ENCODE data around the gene KISS1R. TPM values are rescaled to one million over a fixed set of nuclear protein-coding genes. Genes with fewer than 3 reads are reported as not detected.

KISS1R gene
- polyA plus RNA-seq, 2 of the 4 experiments (the other 2 are of a cell fraction) = 0.14 to 0.79 TPM

DNA sequence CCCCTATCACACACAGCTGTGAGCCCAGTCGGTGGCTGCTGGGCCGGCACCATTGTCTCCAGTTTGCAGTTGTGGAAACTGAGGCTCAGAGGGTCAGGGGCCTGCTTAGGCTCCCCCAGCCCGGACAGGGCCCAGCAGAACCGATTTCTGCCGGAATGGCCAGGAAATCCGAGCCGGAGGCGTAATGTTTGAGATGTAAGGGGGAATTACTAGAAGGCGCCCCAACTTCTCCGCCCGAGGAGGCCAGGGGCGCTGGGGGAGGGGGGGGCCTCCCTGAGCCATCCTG lies 962 bp downstream of the KISS1R start:
- H3K9me3 ChIP-seq = no peaks in the 10 kb centered on the region
- peak overlapping the region; percentile 98 for H3K4me2 ChIP-seq
- whole genome bisulfite sequencing (ENCODE audit: missing lambda C conversion rate) = 0% methylated on average over 2 of the region's 12 CpGs
- no peak for ATAC-seq
- no peak for FAIRE-seq
- peak overlapping the region; percentile 63 to 85; a peak in 4 of 6 replicates for H3K27ac ChIP-seq
- CTCF ChIA-PET = interaction anchor here (0.7 to 1.1 kb wide), 3 partner anchors 39 to 148 kb away, joined by 3 to 5 read pairs (median 4); partner anchors contain the start of gene WDR18
- H3K4me3 ChIP-seq = peak overlapping the region; percentile 49; the same call in 2 of the 3 replicates
- H3K4me1 ChIP-seq = peaks cover 14% of the 10 kb centered on the region; the same call in 1 of the 3 replicates
- no peak for TF ChIP-seq HDAC2 (IDR thresholded peaks at IDR 0.05)
- no peak for TF ChIP-seq ZFP36 (IDR thresholded peaks at IDR 0.05; ENCODE audit: borderline replicate concordance, partially characterized antibody)
- TF ChIP-seq ZSCAN20 (CRISPR knock-in tag; IDR thresholded peaks at IDR 0.05) = no peak
- no peak for TF ChIP-seq RARB (CRISPR knock-in tag; IDR thresholded peaks at IDR 0.05)
- no peak for TF ChIP-seq EHMT2 (IDR thresholded peaks at IDR 0.05; ENCODE audit: low read depth)
- TF ChIP-seq NFE2L2 (conservative IDR thresholded peaks at IDR 0.05; ENCODE audit: low read length) = no peak
- TF ChIP-seq, protein P1, sequence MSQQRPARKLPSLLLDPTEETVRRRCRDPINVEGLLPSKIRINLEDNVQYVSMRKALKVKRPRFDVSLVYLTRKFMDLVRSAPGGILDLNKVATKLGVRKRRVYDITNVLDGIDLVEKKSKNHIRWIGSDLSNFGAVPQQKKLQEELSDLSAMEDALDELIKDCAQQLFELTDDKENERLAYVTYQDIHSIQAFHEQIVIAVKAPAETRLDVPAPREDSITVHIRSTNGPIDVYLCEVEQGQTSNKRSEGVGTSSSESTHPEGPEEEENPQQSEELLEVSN (IDR thresholded peaks at IDR 0.05; ENCODE audit: borderline replicate concordance, low read depth) = no peak
- no peak for TF ChIP-seq PHF8 (IDR thresholded peaks at IDR 0.05; ENCODE audit: borderline replicate concordance, low read depth)
- no peak for TF ChIP-seq JUNB (IDR thresholded peaks at IDR 0.05)
- no peak for TF ChIP-seq RFX5 (IDR thresholded peaks at IDR 0.05)
- no peak for TF ChIP-seq FOSB (CRISPR knock-in tag; IDR thresholded peaks at IDR 0.05)
- TF ChIP-seq HOXB5 (CRISPR knock-in tag; IDR thresholded peaks at IDR 0.05) = no peak
- TF ChIP-seq CBX2 (IDR thresholded peaks at IDR 0.05; ENCODE audit: borderline replicate concordance, low read depth) = no peak
- no peak for TF ChIP-seq EHF (CRISPR knock-in tag; IDR thresholded peaks at IDR 0.05)
- POLR2A ChIA-PET = no interaction called here
- no peak for DNase-seq (ENCODE audit: low read depth in 1 of 2, low spot score in 1 of 2)

DNA sequence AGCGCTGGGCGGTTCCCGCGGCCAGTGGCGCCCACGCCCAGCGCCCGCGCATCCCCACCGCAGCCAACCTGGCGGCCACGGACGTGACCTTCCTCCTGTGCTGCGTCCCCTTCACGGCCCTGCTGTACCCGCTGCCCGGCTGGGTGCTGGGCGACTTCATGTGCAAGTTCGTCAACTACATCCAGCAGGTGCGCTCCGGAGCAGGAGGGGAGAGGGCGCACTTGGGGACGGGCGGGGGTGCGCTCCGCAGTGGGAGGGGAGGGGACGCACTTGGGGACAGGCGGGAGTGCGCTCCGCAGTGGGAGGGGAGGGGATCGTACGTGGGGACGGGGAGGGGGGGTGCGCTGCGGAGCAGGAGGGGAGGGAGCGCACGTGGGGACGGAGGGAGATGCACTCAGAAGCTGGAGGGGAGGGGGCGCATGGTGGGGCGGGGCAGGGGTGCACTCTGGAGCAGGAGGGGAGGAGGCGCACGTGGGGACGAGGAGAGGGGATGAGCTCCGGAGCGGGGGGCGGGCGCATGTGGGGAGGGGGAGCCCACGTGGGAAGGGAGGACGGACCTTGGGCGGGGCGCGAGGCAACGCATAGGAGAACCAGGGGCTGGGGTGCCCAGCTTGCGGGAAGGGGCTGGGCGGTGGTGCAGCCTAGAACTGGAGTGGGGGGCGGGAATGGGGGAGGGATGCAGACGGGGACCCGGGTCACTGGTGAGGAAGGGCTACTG lies 1.5 kb downstream of the KISS1R start:
- POLR2A ChIA-PET = no interaction called here
- CTCF ChIA-PET = interaction anchor here (0.7 to 1.1 kb wide), 3 partner anchors 40 to 149 kb away, joined by 3 to 5 read pairs (median 4); partner anchors contain the start of gene WDR18
- 47% methylated on average over 2 of the region's 58 CpGs for WGBS (ENCODE audit: missing lambda C conversion rate)
- Histone ChIP-seq H3K4me3 (no peak overlapping the region; the same call in 1 of the 3 replicates), H3K4me2 (peak overlapping the region; percentile 98), H3K9me3 (no peaks in the 10 kb centered on the region), H3K27ac (peak overlapping the region in 1 of 2 experiments; percentile 85; a peak in 2 of 6 replicates), H3K4me1 (peaks cover 14% of the 10 kb centered on the region; the same call in 1 of the 3 replicates)
- no peak for DNase-seq (ENCODE audit: low read depth in 1 of 2, low spot score in 1 of 2)
- TF ChIP-seq, protein P2, sequence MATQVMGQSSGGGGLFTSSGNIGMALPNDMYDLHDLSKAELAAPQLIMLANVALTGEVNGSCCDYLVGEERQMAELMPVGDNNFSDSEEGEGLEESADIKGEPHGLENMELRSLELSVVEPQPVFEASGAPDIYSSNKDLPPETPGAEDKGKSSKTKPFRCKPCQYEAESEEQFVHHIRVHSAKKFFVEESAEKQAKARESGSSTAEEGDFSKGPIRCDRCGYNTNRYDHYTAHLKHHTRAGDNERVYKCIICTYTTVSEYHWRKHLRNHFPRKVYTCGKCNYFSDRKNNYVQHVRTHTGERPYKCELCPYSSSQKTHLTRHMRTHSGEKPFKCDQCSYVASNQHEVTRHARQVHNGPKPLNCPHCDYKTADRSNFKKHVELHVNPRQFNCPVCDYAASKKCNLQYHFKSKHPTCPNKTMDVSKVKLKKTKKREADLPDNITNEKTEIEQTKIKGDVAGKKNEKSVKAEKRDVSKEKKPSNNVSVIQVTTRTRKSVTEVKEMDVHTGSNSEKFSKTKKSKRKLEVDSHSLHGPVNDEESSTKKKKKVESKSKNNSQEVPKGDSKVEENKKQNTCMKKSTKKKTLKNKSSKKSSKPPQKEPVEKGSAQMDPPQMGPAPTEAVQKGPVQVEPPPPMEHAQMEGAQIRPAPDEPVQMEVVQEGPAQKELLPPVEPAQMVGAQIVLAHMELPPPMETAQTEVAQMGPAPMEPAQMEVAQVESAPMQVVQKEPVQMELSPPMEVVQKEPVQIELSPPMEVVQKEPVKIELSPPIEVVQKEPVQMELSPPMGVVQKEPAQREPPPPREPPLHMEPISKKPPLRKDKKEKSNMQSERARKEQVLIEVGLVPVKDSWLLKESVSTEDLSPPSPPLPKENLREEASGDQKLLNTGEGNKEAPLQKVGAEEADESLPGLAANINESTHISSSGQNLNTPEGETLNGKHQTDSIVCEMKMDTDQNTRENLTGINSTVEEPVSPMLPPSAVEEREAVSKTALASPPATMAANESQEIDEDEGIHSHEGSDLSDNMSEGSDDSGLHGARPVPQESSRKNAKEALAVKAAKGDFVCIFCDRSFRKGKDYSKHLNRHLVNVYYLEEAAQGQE (IDR thresholded peaks at IDR 0.05) = no peak
- no peak for TF ChIP-seq RNF2 (IDR thresholded peaks at IDR 0.05; ENCODE audit: borderline replicate concordance, low read depth)
- TF ChIP-seq RCOR1 (IDR thresholded peaks at IDR 0.05; ENCODE audit: low read depth, low read length) = no peak
- TF ChIP-seq ZC3H11A (IDR thresholded peaks at IDR 0.05) = no peak
- TF ChIP-seq POLR2AphosphoS2 (conservative IDR thresholded peaks at IDR 0.05; ENCODE audit: low read length) = no peak
- TF ChIP-seq KDM5A (IDR thresholded peaks at IDR 0.05) = no peak
- TF ChIP-seq, protein P3, sequence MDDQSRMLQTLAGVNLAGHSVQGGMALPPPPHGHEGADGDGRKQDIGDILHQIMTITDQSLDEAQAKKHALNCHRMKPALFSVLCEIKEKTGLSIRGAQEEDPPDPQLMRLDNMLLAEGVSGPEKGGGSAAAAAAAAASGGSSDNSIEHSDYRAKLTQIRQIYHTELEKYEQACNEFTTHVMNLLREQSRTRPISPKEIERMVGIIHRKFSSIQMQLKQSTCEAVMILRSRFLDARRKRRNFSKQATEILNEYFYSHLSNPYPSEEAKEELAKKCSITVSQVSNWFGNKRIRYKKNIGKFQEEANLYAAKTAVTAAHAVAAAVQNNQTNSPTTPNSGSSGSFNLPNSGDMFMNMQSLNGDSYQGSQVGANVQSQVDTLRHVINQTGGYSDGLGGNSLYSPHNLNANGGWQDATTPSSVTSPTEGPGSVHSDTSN (IDR thresholded peaks at IDR 0.05) = no peak
- TF ChIP-seq ZNF302 (CRISPR knock-in tag; IDR thresholded peaks at IDR 0.05) = no peak
- no peak for TF ChIP-seq FOXS1 (CRISPR knock-in tag; IDR thresholded peaks at IDR 0.05)
- no peak for TF ChIP-seq FOSB (CRISPR knock-in tag; IDR thresholded peaks at IDR 0.05)
- ATAC-seq = peak; percentile 21 to 28; a peak in 3 of 6 replicates
- no peak for FAIRE-seq
